Measurements from ENCODE around the gene SCPEP1. TPM values are rescaled to one million over a fixed set of nuclear protein-coding genes. Genes with fewer than 3 reads are reported as not detected.
A peak's percentile ranks its signal among the peaks of the same experiment; 100 is the strongest.

Gene SCPEP1
- total and polyA plus RNA-seq, 2 of the 13 experiments (the other 11 are each of a cell fraction or from before 2014, with no cell fraction given), result 24.3 to 27.3 TPM

DNA sequence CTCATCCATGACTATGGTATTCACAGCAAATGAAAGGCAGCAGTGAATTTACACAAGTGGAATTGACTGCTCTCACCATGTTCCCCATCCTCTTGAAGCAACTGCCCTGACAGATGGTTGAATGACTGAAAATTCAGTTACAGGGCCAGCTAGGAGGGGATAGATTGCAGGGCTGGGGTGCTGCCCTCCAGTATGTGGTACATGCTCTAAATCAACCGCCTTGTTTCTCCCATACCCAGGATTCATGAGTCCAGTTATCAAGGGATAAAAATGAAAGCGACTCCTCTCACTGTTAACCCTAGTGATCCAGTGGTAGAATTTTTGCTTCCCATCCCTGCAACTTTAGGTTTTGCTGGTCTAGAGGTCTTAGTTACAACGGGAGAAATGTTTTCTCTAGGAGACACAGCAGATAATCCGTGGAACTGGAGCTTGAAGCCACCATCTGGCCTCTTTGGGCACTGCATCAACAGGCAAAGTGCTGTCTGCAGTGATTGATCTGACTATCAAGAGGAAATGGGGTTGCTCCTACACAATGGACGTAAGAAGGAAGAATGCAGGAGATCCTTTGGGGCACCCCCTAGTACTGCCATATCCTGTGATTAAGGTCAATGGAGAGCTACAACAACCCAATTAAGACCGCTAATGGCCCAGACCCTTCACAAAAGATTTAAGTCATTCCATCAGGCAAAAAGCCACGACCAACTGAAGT lies 32.0 kb downstream of the SCPEP1 start (continued):
- TF ChIP-seq ERF (CRISPR knock-in tag; IDR thresholded peaks at IDR 0.05) (peak; percentile 46; the same call in 1 of the 2 replicates), PITX1 (CRISPR knock-in tag; IDR thresholded peaks at IDR 0.05) (0 out of 2 replicates have a peak, but pooled peaks have one; percentile 31), WIZ (CRISPR knock-in tag; IDR thresholded peaks at IDR 0.05) (no peak), ZMYM3 (CRISPR knock-in tag; IDR thresholded peaks at IDR 0.05) (no peak)
- TF ChIP-seq, protein P1, sequence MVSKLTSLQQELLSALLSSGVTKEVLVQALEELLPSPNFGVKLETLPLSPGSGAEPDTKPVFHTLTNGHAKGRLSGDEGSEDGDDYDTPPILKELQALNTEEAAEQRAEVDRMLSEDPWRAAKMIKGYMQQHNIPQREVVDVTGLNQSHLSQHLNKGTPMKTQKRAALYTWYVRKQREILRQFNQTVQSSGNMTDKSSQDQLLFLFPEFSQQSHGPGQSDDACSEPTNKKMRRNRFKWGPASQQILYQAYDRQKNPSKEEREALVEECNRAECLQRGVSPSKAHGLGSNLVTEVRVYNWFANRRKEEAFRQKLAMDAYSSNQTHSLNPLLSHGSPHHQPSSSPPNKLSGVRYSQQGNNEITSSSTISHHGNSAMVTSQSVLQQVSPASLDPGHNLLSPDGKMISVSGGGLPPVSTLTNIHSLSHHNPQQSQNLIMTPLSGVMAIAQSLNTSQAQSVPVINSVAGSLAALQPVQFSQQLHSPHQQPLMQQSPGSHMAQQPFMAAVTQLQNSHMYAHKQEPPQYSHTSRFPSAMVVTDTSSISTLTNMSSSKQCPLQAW (CRISPR knock-in tag; IDR thresholded peaks at IDR 0.05), result peak; percentile 55; the same call in 1 of the 2 replicates

DNA sequence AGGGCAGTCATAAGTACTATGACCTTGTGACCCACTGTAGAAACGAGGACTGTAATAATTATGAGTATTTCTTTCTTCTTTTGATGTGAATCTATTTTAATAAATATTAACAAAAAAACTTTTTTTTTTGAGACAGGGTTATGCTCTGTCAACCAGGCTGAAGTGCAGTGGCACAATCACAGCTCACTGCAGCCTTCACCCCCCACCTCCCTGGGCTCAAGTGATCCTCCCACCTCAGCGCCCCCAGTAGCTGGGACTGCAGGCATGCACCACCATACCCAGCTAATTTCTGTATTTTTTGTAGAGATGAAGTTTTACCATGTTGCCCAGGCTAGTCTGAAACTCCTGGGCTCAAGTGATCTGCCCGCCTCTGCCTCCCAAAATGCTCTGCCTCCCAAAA lies 32.6 kb downstream of the SCPEP1 start:
- intact Hi-C loops (cut with micrococcal nuclease; ENCODE audit: unreplicated experiment), result loop anchor here (1.0 kb wide), 1 partner anchor 191 kb away; no protein-coding TSS in a partner anchor
- H3K79me2 ChIP-seq (ENCODE audit: insufficient read depth, low read length), result no peaks in the 10 kb centered on the region
- ChIA-PET CTCF (ENCODE audit: low intra/inter-chr PET ratio, low total read pairs) (interaction anchor here (0.7 kb wide), 1 partner anchor 104 kb away, joined by 3 read pairs; no protein-coding TSS in a partner anchor), POLR2A (no interaction called here)
- BruUV-seq (replicated peaks), result no TSS peak
- no peak overlapping the region for H3K4me3 ChIP-seq (replicated peaks in 1 of 3; ENCODE audit: insufficient read depth in 1 of 3, low read depth in 2 of 3, low read length in 3 of 3)
- no peak overlapping the region for H2AFZ ChIP-seq (ENCODE audit: low read length)
- ATAC-seq (no peak), DNase-seq (ENCODE audit: low spot score) (no peak), FAIRE-seq (no peak)
- H3K9ac ChIP-seq (ENCODE audit: insufficient read depth, low read depth, low read length), result no peak overlapping the region
- no peaks in the 10 kb centered on the region for H3K4me1 ChIP-seq (ENCODE audit: insufficient read depth, low read length)
- H3K36me3 ChIP-seq (replicated peaks in 1 of 2; ENCODE audit: control insufficient read depth in 1 of 2, insufficient read depth in 2 of 2, low read length in 2 of 2), result no peaks in the 10 kb centered on the region
- TF ChIP-seq CENPX (CRISPR knock-in tag; IDR thresholded peaks at IDR 0.05) (no peak), NFIB (CRISPR knock-in tag; IDR thresholded peaks at IDR 0.05; ENCODE audit: borderline replicate concordance) (no peak), ZSCAN5A (CRISPR knock-in tag; IDR thresholded peaks at IDR 0.05; ENCODE audit: borderline replicate concordance) (no peak), RAD51 (IDR thresholded peaks at IDR 0.05; ENCODE audit: borderline replicate concordance) (no peak), ZMYM4 (CRISPR knock-in tag; IDR thresholded peaks at IDR 0.05) (no peak), ZKSCAN8 (CRISPR knock-in tag; IDR thresholded peaks at IDR 0.05; ENCODE audit: borderline replicate concordance) (no peak), ZNF282 (IDR thresholded peaks at IDR 0.05; ENCODE audit: partially characterized antibody) (no peak)
- no peaks in the 10 kb centered on the region for H3K27me3 ChIP-seq (ENCODE audit: control insufficient read depth in 1 of 2, insufficient read depth in 2 of 2, low read length in 2 of 2)
- no peak overlapping the region for H3K4me2 ChIP-seq (ENCODE audit: low read depth, low read length)
- in situ Hi-C loops (cut with HindIII; ENCODE audit: extremely low pct_ligation_motif_present, low pct_unique_long_range_greater_than_20kb), result loop anchor here (10.0 kb wide), 1 partner anchor 104 kb away; no protein-coding TSS in a partner anchor
- H3K27ac ChIP-seq (ENCODE audit: extremely low read length, insufficient read depth, low read length), result no peak overlapping the region
- no peaks in the 10 kb centered on the region for H3K9me3 ChIP-seq (ENCODE audit: low read length)
- WGBS (ENCODE audit: low lambda C conversion rate), result 31% methylated on average over 3 of the region's 3 CpGs
- no peaks in the 10 kb centered on the region for H4K20me1 ChIP-seq (ENCODE audit: insufficient read depth, low read length)
